ENCODE measurements around the gene MCRS1.

Gene MCRS1

DNA sequence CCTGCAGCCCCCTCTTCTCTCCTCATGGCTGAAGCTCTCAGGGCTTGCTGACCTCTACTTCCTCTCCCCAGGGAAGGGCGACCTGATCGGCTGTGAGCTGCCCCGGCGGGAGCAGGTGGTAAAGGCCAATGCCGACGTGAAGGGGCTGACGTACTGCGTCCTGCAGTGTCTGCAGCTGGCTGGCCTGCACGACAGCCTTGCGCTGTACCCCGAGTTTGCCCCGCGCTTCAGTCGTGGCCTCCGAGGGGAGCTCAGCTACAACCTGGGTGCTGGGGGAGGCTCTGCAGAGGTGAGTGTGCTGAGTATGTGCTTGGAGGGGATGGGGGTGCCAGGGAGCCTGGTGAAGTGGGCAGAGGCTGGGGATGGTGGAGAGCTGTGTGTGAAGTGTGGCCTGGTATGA is 13.7 kb downstream of the MCRS1 start:
- DNase-seq: no peak

DNA sequence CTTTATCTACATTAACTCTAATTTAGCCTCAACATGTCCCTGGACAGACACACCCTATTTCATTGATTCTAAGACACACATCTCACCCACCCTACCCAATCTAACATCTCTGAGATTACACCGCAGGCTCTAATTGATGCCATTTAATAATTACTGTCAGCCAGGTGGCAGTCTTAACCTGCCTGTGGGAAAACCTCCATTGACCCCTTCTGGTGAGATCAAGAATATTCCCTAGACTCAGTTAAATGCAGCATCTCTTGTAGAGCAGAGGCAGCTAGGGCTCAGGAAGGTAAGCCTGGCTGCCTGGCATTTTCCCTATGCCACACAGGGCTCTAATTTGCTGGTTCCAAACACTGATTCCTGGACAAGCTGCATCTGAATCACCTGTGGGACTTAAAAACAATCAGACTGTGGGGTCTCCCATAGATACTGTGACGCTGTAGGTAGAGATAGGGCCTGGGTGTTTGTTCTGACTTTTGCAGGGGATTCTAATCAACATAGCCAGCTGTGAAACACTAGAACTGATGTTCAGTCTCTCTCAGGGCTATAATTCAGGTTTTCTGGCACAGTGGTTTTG is 14.3 kb downstream of the MCRS1 start:
- DNase-seq: peak; percentile 90

DNA sequence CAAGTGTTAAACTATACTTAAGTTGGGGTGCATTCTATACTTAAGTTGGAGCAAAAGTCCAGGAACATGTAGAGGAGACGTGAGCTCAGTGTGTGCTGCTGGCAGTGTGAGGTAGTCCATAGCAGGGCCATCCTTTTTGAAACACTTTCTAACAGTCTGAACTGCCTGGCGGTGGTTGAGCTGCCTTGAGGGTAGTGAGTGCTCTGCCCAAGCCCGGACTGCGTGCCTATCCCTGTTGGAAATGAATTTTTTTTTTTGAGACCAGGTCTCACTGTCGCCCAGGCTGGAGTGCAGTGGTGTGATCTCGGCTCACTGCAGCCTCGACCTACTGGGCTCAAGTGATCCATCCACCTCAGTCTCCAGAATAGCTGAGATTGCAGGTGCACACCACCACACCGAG is 15.0 kb downstream of the MCRS1 start:
- DNase-seq: no peak

GRCh38 chr12:49552425-49552824 is 15.5 kb downstream of the MCRS1 start:
- DNase-seq: no peak

DNA sequence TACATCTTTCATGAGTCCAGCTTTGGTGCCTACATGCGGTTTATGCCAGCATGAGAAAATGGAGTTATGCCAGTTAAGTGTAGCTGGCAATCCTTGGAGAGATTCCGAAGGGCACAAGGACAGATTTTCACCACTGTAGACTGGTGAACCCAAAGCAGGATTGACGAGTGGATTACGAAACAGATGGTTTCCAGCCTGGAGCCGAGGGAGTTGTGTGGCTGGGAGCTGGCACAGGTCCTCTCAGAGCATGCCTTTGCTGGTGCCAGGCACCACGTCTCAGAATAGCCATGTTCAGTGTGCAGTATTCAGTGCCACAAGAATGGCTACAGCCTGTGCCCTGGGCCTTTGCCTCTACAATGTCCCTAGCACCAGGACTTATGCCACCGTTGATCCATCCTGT is 15.9 kb downstream of the MCRS1 start:
- peak; percentile 21 for DNase-seq

DNA sequence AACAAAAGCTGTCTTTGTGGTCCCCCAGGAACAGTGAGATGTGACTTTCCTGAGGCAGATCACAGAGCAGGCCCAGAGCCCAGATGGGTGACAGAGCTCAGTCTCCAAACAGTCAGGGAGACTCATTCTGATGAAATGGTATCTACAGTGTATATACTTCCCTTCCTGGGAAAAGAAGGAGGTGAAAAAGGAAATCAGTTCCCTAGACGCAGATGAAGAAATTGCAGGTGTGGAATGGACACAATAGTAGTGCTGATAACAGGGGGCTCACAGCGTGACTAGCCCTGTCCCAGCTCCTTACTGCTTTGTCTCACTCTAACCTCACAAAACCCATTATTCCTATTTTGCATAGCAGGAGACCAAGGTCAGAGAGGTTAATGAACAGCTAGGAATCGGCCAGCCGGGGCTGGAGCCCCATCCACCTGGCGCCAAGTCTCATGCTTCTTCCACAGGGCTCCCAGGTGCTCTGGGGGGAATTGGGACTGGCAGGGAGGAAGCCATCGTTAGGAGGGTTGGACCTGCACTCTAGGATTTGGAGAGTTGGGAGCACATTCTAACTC is 17.2 kb downstream of the MCRS1 start:
- no peak for DNase-seq

DNA sequence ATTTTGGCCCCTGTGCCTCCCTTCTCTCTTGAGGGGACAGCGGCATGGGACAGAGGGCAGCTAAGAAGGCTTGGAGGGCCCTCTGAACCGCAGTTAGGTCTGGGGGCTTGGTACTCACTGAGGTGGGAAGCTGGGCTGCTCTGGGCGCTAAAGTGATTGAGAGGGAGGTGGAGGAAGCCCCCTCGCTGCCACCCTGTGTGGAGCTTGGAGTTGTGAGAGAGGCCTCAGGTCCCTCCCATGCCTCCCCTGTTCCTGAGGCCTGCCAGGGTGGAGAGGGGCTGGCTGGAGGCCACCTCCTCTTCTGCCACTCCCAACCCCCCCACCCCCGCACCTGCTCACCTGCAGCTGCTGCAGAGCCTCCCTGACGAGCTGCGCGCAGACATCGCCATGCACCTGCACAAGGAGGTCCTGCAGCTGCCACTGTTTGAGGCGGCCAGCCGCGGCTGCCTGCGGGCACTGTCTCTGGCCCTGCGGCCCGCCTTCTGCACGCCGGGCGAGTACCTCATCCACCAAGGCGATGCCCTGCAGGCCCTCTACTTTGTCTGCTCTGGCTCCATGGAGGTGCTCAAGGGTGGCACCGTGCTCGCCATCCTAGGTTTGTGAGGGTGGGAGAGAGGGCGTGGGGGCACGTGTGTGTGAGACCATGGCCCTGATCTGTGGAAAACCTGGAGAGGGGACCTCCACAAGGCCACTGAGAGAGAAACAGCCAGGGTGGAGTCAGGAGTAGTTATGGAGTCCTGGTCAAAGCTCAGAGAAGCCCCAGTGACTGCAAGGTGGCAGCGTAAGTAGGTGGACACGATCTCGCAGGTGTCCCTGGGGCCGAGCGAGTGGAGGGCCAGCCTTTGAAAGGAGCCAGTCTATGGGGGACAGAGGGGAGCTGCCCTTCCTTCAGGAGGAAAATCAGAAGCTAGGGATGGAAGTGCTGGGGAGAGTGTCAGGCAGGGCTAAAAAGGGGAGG is 17.9 kb downstream of the MCRS1 start:
- DNase-seq: no peak

DNA sequence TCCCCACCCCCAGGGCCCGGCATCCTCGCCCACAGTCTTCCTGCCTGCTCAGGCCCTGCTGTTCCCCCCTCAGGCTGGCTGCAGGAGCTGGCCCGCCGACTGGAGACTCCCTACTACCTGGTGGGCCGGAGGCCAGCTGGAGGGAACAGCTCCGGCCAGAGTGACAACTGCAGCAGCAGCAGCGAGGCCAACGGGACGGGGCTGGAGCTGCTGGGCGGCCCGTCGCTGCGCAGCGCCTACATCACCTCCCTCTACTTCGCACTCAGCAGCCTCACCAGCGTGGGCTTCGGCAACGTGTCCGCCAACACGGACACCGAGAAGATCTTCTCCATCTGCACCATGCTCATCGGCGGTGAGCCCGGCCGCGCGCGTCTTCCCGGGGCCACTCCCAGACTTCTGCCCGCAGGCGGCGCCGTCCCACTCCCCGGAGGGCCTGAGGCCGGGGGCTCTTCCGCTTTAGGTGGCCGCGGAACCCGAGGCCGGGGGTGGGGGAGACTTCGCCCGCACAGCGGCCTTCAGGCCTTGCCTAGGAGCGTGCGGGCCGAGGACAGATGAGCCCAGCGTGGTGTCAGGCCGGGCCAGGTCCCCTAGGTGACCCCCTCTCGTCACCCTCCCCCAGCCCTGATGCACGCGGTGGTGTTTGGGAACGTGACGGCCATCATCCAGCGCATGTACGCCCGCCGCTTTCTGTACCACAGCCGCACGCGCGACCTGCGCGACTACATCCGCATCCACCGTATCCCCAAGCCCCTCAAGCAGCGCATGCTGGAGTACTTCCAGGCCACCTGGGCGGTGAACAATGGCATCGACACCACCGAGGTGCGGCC is 18.9 kb downstream of the MCRS1 start:
- DNase-seq: no peak

- no peak for DNase-seq
These were observed 19.5 kb downstream of the MCRS1 start for GRCh38 chr12:49548481-49548821.

DNA sequence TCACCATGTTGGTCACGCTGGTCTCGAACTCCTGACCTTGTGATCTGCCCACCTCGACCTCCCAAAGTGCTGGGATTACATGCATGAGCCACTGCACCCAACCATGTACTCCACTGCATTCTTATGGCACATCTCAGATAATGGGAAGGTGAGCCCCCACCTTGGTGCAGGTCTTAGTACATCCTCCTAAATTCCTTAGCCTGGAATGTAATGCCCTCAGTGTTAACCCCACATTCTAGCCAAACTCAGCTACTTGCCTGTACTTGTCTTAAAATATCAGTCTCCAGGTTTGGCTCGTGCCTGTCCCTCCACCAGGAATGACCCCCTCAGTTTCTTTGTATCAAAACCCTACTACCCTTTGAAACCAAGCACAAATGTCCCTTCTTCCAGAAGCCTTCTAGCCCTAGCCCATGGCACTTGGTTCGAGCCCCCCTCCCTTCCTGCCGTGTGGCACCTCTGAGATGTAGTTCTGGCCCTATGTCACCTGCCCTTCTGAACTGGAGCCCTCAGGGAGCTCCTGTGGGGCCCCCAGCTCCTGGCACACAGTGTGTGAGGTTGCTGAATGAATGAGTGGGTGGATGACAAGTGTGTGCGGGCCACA is 20.8 kb downstream of the MCRS1 start:
- no peak for DNase-seq

DNA sequence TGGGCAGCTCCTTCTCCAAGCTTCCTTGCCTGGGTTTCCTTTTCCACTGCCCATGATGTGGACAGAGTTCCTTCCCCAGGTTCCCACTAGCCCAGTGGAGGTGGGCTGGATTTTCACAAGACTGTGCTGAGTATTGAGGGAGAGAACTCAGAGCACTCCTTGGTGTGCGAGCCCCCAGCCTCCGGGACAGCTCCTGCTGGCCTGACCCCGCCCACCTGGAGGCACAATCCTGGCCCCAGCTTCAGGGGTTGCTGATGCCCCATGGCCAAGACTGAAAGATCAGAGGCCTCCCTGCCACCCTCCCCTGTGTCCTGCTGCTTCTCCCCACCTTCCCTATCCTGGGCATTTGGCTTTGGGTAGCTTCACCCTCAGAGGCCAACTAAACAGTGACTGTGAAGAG is 21.5 kb downstream of the MCRS1 start:
- DNase-seq: no peak

DNA sequence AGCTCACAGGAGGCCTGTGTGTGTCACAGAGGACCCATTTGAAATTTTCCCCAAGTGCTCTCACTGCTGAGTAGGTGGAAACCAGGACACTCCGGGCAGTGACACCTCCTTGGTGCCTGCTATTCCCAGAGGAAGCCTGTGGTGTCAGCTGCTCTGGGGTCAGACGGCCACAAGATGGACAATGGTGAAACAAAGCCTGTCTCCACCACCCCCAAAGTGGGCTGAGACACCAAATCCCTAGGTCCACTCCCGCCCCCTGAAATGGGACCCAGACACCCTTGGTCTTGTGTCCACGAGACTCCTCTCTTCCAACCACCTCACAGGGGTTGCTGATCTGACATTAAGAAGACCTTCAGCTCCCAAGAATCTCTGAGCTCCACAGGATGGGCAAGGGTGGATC is 22.1 kb downstream of the MCRS1 start:
- no peak for DNase-seq

GRCh38 chr12:49543914-49544815 is 23.8 kb downstream of the MCRS1 start:
- no peak for DNase-seq

DNA sequence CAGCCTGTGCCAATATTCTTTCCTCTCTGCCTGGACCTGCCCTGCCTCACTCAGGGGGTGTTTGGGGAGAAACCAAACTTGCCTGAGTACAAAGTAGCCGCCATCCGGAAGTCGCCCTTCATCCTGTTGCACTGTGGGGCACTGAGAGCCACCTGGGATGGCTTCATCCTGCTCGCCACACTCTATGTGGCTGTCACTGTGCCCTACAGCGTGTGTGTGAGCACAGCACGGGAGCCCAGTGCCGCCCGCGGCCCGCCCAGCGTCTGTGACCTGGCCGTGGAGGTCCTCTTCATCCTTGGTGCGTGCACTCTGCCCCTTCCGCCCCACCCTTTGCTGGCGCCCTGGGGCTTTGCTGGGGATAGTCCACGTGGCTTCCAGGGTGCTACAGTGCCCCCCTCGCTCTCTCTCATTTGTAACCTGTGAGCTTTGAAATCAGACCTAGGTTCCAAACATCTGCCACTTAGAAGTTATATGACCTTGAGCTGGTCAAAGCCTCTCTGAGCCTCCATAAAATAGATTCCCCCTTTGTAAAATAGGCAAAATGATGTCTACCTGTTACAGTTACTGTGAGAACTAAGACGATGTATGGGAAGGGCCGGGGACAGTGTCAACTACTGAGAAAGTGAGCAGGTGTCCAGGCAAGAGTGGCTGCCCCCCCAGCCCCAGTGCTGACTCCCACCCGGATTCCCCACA is 24.6 kb downstream of the MCRS1 start:
- DNase-seq: peak; percentile 25

DNA sequence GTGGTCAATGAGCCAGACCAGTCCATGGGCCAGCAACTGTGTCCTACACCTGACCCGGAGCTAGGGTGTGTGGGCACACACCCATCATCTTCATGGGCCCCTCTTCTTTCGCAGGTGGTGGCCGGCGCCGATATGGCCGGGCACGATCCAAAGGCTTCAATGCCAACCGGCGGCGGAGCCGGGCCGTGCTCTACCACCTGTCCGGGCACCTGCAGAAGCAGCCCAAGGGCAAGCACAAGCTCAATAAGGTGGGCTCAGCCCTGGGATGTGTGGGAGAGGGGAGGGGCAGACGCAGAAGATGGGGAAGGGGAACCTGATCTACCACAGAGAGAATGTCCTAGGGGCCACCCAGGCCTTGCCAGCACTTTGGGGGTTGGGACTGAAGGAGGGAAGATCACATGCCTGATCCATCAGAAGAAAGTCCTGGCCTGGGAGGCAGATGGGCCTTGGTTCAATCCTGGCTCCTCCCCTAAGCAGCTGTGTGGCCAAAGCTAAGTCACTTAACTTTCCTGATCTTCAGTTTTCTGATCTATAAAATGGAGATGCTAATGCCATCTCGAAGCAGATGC is 25.3 kb downstream of the MCRS1 start:
- peak; percentile 75 for DNase-seq

GRCh38 chr12:49541911-49542505 is 25.9 kb downstream of the MCRS1 start:
- no peak for DNase-seq

GRCh38 chr12:49541140-49541861 is 26.6 kb downstream of the MCRS1 start:
- DNase-seq: no peak

DNA sequence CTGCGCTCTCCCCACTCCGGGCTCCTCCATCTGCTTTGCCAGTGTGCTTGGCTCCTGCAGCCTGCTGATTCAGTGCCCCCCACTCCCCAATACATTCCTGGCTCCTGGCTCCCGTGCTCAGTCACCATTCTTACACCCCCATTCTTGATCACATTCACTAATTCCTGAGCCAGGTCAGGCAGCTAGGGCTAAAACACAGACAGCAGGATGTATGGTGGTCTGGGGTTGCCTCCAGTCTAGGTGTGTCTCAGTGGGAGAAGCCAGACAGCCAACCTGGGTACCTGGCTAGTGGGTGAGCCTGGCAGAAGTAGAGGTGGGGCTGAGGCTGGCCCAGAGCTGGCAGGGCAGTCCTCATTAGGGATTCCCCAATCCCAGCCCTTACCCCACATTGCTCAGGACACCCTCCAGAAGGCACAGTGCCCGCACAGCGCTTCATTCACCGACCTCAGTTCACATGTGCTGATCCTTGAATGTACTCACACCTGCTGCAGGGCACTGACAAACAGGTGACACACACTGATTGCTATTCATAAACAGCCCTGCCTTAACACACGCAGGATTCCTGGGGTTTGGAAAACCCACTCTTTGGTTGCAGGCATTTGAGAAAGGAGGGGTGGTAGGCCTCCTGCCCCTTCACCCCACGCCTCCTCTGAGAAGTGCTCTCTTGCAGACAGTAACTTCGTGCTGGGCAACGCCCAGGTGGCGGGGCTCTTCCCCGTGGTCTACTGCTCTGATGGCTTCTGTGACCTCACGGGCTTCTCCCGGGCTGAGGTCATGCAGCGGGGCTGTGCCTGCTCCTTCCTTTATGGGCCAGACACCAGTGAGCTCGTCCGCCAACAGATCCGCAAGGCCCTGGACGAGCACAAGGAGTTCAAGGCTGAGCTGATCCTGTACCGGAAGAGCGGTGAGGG is 27.5 kb downstream of the MCRS1 start:
- no peak for DNase-seq

Measured in NCI-H82 (cell line).